ENCODE results near the gene CCRL2. TPM values are rescaled to one million over a fixed set of nuclear protein-coding genes. Genes with fewer than 3 reads are reported as not detected.

CCRL2 gene
- total RNA-seq, 4 donors from 2014 or later: 0.33 to 1.5 (median 0.81) TPM

DNA sequence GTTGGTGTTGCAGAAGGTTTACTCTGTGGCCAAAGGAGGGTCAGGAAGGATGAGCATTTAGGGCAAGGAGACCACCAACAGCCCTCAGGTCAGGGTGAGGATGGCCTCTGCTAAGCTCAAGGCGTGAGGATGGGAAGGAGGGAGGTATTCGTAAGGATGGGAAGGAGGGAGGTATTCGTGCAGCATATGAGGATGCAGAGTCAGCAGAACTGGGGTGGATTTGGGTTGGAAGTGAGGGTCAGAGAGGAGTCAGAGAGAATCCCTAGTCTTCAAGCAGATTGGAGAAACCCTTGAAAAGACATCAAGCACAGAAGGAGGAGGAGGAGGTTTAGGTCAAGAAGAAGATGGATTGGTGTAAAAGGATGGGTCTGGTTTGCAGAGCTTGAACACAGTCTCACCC, 32.3 kb upstream of the CCRL2 start:
- Histone ChIP-seq H3K9me3 (no peaks in the 10 kb centered on the region), H3K4me1 (no peaks in the 10 kb centered on the region), H3K4me3 (replicated peaks in 1 of 3) (no peak overlapping the region), H3K27ac (no peak overlapping the region), H3K27me3 (no peaks in the 10 kb centered on the region), H3K36me3 (no peaks in the 10 kb centered on the region)
- intact Hi-C loops (cut with DNase I): no loop called here
- 80 to 89% methylated on average over 3 of the region's 3 CpGs for WGBS, 2 donors
- TF ChIP-seq POLR2A (IDR thresholded peaks at IDR 0.05): no peak
- TF ChIP-seq, protein P1, sequence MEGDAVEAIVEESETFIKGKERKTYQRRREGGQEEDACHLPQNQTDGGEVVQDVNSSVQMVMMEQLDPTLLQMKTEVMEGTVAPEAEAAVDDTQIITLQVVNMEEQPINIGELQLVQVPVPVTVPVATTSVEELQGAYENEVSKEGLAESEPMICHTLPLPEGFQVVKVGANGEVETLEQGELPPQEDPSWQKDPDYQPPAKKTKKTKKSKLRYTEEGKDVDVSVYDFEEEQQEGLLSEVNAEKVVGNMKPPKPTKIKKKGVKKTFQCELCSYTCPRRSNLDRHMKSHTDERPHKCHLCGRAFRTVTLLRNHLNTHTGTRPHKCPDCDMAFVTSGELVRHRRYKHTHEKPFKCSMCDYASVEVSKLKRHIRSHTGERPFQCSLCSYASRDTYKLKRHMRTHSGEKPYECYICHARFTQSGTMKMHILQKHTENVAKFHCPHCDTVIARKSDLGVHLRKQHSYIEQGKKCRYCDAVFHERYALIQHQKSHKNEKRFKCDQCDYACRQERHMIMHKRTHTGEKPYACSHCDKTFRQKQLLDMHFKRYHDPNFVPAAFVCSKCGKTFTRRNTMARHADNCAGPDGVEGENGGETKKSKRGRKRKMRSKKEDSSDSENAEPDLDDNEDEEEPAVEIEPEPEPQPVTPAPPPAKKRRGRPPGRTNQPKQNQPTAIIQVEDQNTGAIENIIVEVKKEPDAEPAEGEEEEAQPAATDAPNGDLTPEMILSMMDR (IDR thresholded peaks at IDR 0.05): no peak
- DNase-seq: no peak

DNA sequence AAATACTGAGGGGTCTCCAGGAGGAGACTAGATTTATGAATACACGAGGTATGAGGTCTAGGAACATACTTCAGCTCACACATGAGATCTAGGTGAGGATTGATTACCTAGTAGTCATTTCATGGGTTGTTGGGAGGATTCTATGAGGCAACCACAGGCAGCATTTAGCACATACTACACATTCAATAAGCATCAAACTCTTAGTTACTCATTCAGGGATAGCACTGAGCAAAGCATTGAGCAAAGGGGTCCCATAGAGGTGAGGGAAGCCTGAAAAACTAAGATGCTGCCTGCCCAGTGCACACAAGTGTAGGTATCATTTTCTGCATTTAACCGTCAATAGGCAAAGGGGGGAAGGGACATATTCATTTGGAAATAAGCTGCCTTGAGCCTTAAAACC, 31.8 kb upstream of the CCRL2 start:
- H3K27me3 ChIP-seq: no peaks in the 10 kb centered on the region
- no peak overlapping the region for H3K4me3 ChIP-seq (replicated peaks in 1 of 3)
- no peak overlapping the region for H3K27ac ChIP-seq
- H3K36me3 ChIP-seq: no peaks in the 10 kb centered on the region
- intact Hi-C loops (cut with DNase I): no loop called here
- 77 to 82% methylated on average over 2 of the region's 2 CpGs for WGBS, 2 donors
- H3K9me3 ChIP-seq: no peaks in the 10 kb centered on the region
- peaks cover 0 to 2% of the 10 kb centered on the region in 2 donors for H3K4me1 ChIP-seq
- DNase-seq: no peak
- no peak for TF ChIP-seq POLR2A (IDR thresholded peaks at IDR 0.05)
- TF ChIP-seq, protein P1 (IDR thresholded peaks at IDR 0.05): no peak

DNA sequence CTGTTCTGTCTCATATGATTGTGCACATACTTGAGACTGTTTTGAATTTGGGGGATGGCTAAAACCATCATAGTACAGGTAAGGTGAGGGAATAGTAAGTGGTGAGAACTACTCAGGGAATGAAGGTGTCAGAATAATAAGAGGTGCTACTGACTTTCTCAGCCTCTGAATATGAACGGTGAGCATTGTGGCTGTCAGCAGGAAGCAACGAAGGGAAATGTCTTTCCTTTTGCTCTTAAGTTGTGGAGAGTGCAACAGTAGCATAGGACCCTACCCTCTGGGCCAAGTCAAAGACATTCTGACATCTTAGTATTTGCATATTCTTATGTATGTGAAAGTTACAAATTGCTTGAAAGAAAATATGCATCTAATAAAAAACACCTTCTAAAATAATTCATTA, 31.2 kb upstream of the CCRL2 start:
- peaks cover 6 to 8% of the 10 kb centered on the region in 2 donors for H3K4me1 ChIP-seq
- WGBS, 2 donors: 30 to 33% methylated on average over 2 of the region's 2 CpGs
- H3K36me3 ChIP-seq: no peaks in the 10 kb centered on the region
- H3K4me3 ChIP-seq (replicated peaks in 1 of 3): no peak overlapping the region
- DNase-seq: no peak
- no peak overlapping the region for H3K27ac ChIP-seq
- H3K27me3 ChIP-seq: no peaks in the 10 kb centered on the region
- intact Hi-C loops (cut with DNase I): no loop called here
- TF ChIP-seq, protein P1 (IDR thresholded peaks at IDR 0.05): no peak
- TF ChIP-seq POLR2A (IDR thresholded peaks at IDR 0.05): no peak
- no peaks in the 10 kb centered on the region for H3K9me3 ChIP-seq

DNA sequence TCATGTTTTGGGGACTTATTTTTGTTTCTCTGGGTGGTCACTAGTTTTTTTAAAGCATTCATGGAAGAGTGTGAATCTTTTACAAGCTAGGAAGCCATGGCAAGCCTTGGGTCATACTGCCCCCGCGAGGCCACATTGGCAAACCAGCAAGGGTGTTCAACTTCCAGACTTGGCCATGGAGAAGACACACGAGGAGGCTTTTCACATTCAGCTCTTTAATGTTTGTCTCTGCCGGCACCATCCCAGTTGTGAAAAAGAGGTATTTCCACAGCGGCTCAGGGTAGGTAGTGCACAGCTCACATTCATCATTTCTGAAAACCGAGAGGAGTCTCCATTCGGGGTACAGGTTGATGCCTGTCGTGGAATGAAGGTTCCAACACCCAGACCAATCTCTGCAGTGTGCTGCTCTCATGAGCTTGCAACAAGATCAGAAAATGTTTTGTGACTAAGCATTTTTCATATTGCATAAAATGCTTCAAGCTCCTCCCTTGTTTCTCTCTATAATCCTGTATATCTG, 28.6 kb upstream of the CCRL2 start:
- H3K4me1 ChIP-seq: peaks cover 9 to 23% of the 10 kb centered on the region in 2 donors
- DNase-seq: peak; percentile 61 to 71
- no peaks in the 10 kb centered on the region for H3K36me3 ChIP-seq
- no peaks in the 10 kb centered on the region for H3K27me3 ChIP-seq
- TF ChIP-seq, protein P1 (IDR thresholded peaks at IDR 0.05): peak in 5 of 6 experiments; percentile 32 to 62 (median 50)
- no peak for TF ChIP-seq POLR2A (IDR thresholded peaks at IDR 0.05)
- 51 to 55% methylated on average over 8 of the region's 8 CpGs for WGBS, 2 donors
- no peaks in the 10 kb centered on the region for H3K9me3 ChIP-seq
- H3K27ac ChIP-seq: no peak overlapping the region
- no peak overlapping the region for H3K4me3 ChIP-seq (replicated peaks in 1 of 3)
- intact Hi-C loops (cut with DNase I): no loop called here

DNA sequence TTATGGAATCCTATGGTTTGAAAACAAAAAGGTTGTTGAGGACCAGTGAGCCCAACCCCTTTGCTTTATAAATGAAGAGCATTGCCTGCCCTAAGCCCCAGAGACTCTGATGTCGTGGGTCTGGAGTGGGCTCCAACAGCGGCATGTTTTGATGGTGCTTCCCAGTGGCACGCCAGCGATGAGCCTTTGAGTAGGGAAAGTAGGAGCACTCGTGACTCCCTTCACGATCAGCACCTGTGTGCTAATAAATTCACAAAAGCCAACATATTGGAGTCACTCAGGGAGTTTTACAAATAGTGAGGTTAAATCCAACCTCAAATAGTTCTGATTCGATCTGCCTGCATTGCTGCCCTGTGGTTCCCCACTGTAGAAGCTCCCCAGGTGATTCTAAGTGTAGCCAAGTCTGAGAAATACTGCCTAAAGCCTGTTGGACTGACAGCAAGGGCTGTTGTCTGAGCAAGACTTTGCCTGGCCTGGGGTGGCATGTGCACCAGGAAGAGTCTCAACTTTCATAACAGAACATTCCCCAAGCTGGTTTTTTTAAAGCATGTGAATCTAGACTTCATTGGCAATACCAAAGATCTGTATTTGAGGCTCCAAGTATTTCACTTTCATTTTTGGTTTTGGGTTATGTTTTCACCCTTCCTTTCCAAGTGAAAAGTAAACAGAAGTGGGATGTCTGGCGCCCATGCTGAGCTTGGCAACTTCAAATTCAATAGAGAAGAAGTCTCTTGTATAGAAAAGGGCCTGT, 26.4 kb upstream of the CCRL2 start:
- TF ChIP-seq POLR2A (IDR thresholded peaks at IDR 0.05): no peak
- TF ChIP-seq, protein P1 (IDR thresholded peaks at IDR 0.05): no peak
- H3K4me1 ChIP-seq: peaks cover 12 to 31% of the 10 kb centered on the region in 2 donors
- no peaks in the 10 kb centered on the region for H3K9me3 ChIP-seq
- WGBS, 2 donors: 54 to 57% methylated on average over 8 of the region's 8 CpGs
- intact Hi-C loops (cut with DNase I): no loop called here
- peak; percentile 27 to 36 for DNase-seq
- H3K4me3 ChIP-seq (replicated peaks in 1 of 3): no peak overlapping the region
- H3K36me3 ChIP-seq: no peaks in the 10 kb centered on the region
- no peaks in the 10 kb centered on the region for H3K27me3 ChIP-seq
- peak overlapping the region; percentile 29 to 40 (median 38) for H3K27ac ChIP-seq

Data from thyroid gland (tissue), 4 donors.